ENCODE data around the gene VAMP2. TPM values are rescaled to one million over a fixed set of nuclear protein-coding genes. Genes with fewer than 3 reads are reported as not detected.

Gene VAMP2
- total and polyA plus RNA-seq, 9 of the 15 experiments (the other 6 are each of a cell fraction or from before 2014, with no cell fraction given), result 2.3 to 31.8 (median 6.0) TPM

DNA sequence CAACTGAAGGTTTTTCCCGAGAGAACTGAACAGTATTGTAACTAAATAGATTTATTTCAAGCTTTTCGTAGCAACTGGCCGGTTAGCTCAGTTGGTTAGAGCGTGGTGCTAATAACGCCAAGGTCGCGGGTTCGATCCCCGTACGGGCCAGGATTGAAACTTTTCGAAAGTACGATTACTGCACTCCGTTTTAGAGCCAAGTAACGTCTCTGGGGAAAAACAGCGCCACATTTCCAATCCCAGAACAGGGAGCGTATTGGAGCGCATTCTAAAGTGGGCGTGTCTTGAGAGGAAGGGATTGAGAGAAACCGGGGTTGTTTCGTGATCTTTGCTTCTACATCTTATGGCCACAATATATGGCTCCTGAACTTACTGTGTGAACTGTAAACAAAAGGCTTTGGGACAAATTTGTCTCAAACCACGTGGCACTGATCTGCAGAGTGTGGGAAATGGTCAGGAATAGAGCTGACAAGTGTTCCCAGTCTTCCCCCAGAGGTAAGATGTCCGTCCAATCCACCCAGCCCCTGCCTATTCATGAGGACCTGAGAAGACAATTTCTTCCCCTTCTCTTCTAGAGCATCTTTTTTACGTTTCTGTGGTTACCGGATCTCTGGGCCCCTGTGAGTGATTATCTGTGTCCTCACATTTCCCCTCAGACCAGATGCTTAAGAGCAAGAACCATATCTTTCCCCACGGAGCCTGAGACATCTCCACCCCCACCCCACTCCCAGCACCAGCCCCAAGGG lies 24.9 kb upstream of the VAMP2 start (continued):
- TF ChIP-seq, protein P1, sequence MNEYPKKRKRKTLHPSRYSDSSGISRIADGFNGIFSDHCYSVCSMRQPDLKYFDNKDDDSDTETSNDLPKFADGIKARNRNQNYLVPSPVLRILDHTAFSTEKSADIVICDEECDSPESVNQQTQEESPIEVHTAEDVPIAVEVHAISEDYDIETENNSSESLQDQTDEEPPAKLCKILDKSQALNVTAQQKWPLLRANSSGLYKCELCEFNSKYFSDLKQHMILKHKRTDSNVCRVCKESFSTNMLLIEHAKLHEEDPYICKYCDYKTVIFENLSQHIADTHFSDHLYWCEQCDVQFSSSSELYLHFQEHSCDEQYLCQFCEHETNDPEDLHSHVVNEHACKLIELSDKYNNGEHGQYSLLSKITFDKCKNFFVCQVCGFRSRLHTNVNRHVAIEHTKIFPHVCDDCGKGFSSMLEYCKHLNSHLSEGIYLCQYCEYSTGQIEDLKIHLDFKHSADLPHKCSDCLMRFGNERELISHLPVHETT (CRISPR knock-in tag; conservative IDR thresholded peaks at IDR 0.05 in 1 of 2, IDR thresholded peaks at IDR 0.05 in 1 of 2), result peak in 1 of 2 experiments; percentile 38; a peak in 1 of 4 replicates
- peak; percentile 26; the same call in 1 of the 2 replicates for TF ChIP-seq STAT5A (IDR thresholded peaks at IDR 0.05; ENCODE audit: borderline replicate concordance, low read length)
- TF ChIP-seq HDAC3 (IDR thresholded peaks at IDR 0.05; ENCODE audit: borderline replicate concordance, partially characterized antibody), result peak; percentile 15
- TF ChIP-seq TRIM24 (IDR thresholded peaks at IDR 0.05), result 0 out of 4 replicates have a peak, but pooled peaks of 1 of the 2 experiments have one; percentile 17
- TF ChIP-seq ZNF717 (CRISPR knock-in tag; IDR thresholded peaks at IDR 0.05), result no peak
- TF ChIP-seq FOXJ2 (tag; IDR thresholded peaks at IDR 0.05), result 0 out of 2 replicates have a peak, but pooled peaks have one; percentile 0
- peak; percentile 79 for TF ChIP-seq POLR3A (IDR thresholded peaks at IDR 0.05; ENCODE audit: borderline replicate concordance, extremely low read depth, insufficient read depth, insufficient read length)
- no peak for TF ChIP-seq NR2C2 (CRISPR knock-in tag; IDR thresholded peaks at IDR 0.05)
- peak; percentile 49; the same call in 1 of the 2 replicates for TF ChIP-seq NR2C2 (tag; IDR thresholded peaks at IDR 0.05)
- peak; percentile 69 for TF ChIP-seq NFIC (IDR thresholded peaks at IDR 0.05)
- TF ChIP-seq SP1 (CRISPR knock-in tag; IDR thresholded peaks at IDR 0.05), result peak; percentile 92
- no peak for TF ChIP-seq ZBTB7A (IDR thresholded peaks at IDR 0.05; ENCODE audit: borderline replicate concordance, control insufficient read depth, low read depth, low read length)
- TF ChIP-seq, protein P2, sequence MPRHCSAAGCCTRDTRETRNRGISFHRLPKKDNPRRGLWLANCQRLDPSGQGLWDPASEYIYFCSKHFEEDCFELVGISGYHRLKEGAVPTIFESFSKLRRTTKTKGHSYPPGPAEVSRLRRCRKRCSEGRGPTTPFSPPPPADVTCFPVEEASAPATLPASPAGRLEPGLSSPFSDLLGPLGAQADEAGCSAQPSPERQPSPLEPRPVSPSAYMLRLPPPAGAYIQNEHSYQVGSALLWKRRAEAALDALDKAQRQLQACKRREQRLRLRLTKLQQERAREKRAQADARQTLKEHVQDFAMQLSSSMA (CRISPR knock-in tag; IDR thresholded peaks at IDR 0.05), result no peak
- TF ChIP-seq CHD2 (IDR thresholded peaks at IDR 0.05; ENCODE audit: low read depth, low read length), result peak; percentile 40; the same call in 1 of the 2 replicates
- TF ChIP-seq, protein P3, sequence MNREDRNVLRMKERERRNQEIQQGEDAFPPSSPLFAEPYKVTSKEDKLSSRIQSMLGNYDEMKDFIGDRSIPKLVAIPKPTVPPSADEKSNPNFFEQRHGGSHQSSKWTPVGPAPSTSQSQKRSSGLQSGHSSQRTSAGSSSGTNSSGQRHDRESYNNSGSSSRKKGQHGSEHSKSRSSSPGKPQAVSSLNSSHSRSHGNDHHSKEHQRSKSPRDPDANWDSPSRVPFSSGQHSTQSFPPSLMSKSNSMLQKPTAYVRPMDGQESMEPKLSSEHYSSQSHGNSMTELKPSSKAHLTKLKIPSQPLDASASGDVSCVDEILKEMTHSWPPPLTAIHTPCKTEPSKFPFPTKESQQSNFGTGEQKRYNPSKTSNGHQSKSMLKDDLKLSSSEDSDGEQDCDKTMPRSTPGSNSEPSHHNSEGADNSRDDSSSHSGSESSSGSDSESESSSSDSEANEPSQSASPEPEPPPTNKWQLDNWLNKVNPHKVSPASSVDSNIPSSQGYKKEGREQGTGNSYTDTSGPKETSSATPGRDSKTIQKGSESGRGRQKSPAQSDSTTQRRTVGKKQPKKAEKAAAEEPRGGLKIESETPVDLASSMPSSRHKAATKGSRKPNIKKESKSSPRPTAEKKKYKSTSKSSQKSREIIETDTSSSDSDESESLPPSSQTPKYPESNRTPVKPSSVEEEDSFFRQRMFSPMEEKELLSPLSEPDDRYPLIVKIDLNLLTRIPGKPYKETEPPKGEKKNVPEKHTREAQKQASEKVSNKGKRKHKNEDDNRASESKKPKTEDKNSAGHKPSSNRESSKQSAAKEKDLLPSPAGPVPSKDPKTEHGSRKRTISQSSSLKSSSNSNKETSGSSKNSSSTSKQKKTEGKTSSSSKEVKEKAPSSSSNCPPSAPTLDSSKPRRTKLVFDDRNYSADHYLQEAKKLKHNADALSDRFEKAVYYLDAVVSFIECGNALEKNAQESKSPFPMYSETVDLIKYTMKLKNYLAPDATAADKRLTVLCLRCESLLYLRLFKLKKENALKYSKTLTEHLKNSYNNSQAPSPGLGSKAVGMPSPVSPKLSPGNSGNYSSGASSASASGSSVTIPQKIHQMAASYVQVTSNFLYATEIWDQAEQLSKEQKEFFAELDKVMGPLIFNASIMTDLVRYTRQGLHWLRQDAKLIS (CRISPR knock-in tag; IDR thresholded peaks at IDR 0.05), result peak; percentile 51; the same call in 1 of the 2 replicates
- peak; percentile 55; the same call in 1 of the 2 replicates for TF ChIP-seq RB1 (IDR thresholded peaks at IDR 0.05; ENCODE audit: low read depth)
- TF ChIP-seq, protein P4, sequence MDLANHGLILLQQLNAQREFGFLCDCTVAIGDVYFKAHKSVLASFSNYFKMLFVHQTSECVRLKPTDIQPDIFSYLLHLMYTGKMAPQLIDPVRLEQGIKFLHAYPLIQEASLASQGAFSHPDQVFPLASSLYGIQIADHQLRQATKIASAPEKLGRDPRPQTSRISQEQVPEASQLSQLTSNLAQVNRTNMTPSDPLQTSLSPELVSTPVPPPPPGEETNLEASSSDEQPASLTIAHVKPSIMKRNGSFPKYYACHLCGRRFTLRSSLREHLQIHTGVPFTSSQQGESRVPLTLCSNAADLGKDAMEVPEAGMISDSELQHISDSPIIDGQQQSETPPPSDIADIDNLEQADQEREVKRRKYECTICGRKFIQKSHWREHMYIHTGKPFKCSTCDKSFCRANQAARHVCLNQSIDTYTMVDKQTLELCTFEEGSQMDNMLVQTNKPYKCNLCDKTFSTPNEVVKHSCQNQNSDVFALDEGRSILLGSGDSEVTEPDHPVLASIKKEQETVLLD (IDR thresholded peaks at IDR 0.05), result no peak
- TF ChIP-seq BRD9 (IDR thresholded peaks at IDR 0.05; ENCODE audit: low read depth, partially characterized antibody), result peak; percentile 85
- 0 out of 2 replicates have a peak, but pooled peaks have one; percentile 67 for TF ChIP-seq ADNP (tag; IDR thresholded peaks at IDR 0.05)
- peak; percentile 85 for TF ChIP-seq FOXM1 (IDR thresholded peaks at IDR 0.05; ENCODE audit: low read depth)
- no peak for TF ChIP-seq FOXM1 (CRISPR knock-in tag; IDR thresholded peaks at IDR 0.05; ENCODE audit: low read depth)
